Fibroblast of peridontal ligament (primary cell): ENCODE results near the gene LRMDA.

Experiments
- DNase-seq: peaks from one replicate; pipeline ENCODE4 v3.0.0-alpha.2; 2010; ENCODE audit errors: extremely low read depth

LRMDA gene

DNA sequence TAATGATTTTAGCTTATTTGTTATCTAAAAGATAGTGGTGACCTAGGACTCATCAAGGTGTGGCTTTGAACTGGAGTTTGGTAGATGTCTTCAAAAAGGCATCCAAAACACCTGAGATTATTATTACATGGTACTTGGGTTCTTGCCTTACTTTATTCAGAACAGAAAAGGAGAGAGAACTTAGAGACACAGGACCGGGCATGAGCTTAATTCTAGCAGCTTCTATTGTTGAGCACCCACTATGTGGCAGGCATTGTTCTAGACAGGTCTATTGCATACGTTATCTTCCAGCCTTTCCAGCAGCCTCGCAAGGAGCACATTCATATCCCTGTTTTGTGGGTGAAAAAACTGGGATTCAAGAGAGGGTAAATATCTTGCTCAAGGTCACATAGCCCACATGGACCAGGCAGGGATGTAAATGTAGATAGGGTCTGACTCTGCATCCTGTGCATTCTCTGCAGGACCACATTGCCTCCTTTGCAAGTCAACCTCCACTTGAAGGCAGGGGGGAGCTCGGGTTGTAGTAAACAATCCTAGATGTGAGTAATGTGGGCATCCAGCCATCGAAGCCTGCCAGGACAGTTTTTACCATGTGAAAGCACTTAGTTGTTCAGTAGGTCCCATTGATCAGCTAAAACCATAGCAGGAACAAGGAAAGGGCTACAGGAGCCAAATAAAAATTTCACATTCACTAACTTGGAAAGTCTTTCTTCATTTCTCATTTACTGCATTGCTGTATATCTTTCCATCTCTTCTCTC lies 551.4 kb downstream of the LRMDA start:
- peak; percentile 72 for DNase-seq

DNA sequence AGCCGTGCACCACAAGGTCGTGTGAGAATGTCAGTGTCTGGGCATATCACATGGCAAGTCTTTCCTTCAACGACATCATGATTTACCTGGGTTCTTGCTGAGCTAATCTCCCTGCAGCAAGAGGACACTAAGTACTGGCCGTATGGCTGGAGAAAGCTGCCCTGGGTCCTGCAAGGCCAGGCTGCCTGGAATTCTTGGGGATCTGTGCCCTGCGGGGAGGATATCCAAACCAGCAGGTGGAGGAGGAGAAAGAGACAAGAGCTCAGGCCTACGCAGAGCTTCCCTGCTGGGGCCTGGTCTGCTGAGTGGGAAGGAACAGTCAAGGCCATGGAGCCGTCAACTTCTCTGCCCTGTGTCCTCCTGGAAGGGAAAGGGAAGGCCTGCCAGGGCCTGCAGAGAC lies 552.6 kb downstream of the LRMDA start:
- no peak for DNase-seq

DNA sequence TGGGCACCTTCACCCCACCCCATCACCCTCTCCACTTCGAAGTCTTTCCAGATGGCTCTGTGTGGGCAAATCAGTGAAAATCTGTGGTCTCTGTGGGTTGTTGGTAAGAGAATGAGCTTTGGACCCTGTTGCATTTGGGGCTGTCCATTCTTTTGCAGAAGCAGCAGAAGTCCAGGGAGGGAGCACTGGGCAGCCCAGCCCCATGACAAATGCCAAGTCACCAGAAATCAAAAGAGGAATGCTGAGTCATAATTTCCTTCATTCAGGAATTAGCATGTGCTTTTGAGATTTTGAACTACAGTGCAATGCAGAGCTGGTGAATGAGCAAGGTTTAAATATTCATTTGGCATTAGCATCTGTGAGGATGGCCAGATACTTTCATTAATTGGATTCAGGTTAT lies 556.2 kb downstream of the LRMDA start:
- peak; percentile 44 for DNase-seq

DNA sequence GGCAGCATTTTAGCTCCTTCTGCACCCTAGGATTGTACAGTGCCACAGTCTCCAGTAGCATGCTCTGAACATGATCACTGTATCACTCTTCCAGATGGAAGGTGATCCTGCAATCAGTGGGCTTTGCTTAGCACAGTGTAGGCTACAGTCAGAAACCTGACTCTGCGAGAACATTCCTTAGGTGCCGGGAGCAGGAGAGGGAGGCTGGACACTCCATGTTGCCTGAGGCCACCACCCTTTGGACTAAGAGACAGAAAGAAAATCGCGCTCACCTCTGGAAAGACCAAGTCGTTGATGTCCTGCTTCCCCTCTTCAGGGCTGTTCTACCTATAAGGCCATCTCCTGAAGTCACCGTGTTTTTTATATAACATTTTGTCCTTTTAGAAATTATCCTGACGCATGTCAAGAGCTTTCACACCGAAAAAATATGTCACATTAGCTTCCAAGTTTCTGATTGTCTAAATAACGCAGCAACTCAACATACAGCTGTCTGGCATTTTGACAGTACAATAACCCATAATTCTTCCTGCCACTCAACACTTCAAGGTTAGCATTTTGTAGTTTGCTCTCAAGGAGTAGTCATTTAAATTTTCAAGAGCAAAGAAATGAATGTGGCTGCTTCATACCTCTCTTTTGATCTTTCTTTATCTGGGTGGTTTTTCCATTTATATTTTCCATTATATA lies 563.1 kb downstream of the LRMDA start:
- DNase-seq, result no peak

DNA sequence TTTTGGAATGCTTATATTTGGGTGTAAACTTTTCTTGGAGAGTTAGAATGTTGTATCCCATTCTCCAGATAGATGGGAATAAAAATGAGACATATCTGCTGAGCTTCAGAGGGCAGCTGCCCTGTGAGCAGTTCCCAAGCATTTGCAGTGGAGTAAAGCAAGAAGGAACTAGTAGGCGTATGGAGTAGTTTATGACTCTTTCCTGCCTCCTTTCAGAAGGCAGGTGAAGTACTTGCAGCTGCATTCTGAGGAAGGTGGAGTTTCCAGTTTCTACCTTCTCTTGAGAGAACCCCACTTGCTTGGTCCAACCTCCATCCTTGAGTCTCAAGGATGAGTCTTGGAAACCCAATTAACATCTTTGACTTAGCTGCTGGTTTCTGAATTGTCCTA lies 563.6 kb downstream of the LRMDA start:
- no peak for DNase-seq

DNA sequence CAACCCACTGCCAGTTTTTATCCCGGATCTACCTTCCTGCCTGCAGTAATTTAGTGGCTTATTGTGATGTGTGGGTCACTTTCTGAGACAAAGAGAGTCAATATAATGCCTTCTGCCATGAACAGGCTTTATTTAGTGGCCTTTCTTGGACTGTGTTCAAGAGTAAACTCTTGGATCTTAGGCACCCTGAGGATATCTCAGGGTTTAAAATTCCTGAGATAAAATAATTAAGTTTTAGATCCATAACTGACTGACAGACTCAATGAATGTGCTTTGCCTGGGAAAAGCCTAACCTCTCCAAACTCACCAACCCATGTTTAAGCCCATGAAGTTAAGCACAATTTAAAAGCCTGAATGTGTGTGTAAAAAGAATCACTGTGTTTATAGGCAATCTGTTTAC lies 564.3 kb downstream of the LRMDA start:
- no peak for DNase-seq

DNA sequence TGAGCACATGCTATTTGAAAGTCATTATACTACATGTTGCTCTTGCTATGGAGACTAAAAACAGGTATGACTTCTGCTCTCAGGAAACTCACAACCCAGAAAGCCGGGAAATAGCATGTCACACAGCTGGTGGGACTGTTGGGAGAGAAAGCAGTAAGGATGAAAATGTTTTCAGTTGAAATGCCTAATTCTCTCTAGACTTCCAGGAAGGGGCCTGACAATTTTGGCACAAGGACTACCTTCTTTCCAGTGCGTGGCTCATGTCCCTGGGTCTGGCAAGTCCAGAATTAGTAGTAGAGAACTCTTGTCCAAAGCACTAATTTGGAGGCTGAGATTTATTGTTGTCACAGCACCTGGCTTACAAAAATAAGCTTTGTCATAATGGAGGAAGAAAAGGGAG lies 567.6 kb downstream of the LRMDA start:
- DNase-seq, result no peak

DNA sequence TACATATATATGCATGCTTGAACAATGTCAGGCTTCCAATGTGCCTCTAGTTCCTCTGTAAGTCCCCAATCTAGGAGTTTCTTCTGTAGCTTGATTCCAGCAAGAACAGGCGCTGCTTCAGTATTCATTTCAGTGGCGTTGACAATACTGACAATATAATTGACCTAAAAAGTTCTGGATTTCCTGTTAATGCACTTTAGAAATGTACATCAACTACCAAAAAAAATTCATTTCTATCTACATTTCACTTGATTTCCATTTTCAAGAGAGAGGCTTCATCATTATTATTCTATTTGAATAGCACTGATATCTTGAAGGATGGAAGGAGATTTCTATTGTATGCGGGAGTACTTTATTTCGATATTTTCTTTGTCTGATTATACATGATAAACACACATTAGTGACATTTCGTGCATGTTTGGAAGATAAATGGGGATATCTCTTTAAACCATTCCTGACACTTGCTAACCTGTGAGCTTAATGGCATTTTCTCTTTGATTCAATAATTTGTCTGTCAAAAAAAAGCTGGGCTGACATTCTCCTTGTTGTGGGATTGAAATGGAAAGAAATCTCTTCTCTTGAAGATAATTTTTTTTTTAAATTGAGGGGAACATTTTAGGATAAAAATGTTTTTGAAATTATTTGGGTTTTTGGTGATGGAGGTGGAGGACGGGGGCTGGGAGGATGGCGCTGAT lies 568.2 kb downstream of the LRMDA start:
- no peak for DNase-seq

DNA sequence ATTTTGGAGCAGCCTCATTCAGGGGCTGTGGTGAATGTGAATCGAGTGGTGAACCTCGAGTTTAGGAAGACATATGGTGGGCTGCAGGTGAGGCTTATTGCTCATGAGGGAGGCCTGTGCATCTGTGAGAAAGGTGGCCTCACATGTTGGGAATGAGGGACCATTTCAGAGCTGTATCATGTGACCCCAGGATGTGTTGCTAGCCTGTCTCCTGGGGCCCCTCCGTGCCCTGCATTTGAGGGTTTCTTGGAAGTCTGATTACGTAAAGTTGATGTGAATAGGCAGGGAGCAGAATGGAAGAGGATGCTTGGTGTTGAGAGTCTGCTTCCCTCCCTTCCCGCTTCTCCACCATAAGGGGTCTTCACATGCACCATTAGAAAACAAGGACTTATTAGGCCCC lies 569.1 kb downstream of the LRMDA start:
- no peak for DNase-seq

DNA sequence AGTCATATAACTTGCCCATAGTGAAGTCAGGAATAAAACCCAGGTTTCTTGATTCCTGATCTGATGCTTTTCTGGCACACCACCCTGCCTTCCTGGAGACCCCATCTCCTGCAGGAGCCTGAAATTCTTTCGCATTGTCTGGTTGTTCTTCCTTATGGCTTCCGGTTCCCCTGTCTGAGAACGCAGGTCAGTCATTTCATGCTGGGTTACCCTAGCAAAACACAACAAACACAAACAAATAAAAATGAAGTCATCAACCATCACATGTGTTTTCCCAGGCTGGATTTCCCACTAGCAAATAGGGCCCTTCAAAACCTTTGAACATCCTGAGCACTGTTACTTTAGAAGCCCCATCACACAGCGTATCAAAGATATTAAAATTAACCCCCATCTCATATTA lies 569.6 kb downstream of the LRMDA start:
- DNase-seq, result no peak

DNA sequence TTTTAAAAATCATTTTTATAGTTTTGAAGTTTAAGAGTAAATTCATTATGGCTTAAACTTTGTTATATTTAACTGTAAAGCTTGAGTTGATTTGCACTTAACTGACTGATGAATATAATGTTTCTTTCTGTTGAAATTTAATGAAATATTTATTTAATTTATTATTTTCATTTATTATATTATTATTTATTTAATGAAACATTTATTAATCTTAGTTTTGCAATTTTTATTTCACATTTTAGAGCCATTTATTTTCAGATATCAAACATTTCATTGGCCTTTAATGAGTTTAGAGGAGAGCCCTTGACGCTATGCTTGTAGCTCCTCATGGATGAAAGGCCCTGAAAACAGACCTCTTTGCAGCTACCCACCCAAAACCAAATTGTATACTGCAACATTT lies 570.0 kb downstream of the LRMDA start:
- DNase-seq, result no peak

DNA sequence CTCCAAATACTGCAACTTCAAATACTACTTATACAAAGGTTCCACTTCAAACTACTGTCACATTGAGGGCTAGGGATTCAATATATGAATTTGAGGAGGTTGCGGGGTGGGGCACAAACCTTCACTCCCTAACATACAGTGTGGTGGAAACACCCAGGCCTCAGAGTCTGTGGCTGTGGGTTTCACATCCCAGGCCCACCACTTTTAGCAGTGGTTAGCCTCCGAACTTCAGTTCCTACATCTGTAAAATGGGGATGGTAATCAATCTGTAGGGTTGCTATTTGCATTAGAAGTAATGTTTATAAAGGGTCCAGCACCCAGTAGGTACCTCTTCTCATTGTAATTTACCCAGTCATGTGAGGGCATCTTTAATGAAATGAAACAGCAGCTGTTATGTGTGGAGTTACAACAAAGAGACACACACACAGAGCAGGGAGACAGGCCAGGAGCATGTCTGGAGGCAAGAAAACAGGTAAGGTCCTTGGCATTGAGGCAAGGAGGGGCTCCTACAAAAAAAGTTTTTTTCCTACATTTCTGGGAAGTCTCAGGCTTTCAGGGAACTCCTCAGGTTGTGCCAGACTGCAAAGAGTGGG lies 570.9 kb downstream of the LRMDA start:
- DNase-seq, result no peak

DNA sequence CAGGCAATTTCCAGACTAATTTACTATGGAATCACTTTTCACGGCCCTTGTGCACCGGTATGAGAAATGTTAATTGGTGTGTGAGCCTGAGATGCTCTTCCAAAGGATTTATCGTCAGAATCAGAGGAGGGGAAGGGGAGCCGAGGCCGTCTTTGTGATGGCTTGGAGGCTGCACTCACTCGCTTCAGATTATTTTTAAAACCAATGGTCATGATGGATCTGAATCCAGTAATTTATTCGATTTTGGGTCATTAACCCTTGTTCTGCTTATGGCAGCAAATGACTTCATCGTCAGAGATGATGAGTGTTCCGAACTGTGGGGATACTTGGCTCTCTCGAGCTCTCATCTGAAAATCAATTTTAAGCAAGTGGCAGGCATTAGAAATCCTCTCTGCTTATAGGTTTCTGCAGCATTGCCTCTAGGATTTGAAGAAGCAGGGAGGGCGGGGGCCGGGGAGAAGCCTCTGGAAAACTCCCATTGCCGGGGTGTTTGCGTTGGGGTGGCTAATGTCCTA lies 576.3 kb downstream of the LRMDA start:
- DNase-seq, result no peak

DNA sequence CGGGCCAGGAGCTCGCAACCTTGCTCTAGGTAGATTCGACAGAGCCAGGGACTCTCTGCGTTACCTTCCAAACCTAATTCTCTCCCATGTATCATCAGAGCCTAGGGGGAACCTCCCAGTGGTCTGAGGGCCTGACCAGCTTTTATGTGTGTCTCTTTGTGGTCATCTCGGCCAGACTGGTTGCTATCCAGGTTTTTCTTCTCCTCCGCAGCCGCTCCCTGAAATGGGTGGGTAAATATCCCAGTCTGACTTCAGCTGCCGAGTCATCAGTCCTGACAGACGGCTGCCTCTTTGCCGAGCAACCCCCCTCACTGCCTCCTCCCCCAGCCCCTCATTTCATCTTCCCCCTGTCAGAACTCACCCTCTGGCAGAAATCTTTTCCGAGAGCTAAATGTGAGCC lies 578.1 kb downstream of the LRMDA start:
- DNase-seq, result no peak

DNA sequence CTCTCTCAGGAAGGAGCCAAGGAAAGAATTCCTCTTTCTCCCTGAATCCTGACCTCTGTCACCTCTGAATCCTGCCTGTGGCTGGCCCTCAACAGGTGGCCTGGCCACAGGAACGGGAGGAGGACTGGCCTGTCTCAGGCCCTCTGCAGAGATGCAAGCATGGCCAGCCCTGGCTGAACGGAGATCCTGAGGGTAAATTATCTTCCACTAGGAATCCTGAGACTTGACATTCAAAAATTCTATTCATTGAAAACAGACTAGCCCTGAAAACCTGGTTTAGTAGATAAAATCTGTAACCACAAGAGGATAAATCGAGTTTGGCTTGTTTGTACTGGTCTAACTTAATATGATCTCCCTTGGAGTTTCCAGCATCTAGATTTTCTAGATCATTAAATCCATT lies 579.3 kb downstream of the LRMDA start:
- DNase-seq, result no peak

DNA sequence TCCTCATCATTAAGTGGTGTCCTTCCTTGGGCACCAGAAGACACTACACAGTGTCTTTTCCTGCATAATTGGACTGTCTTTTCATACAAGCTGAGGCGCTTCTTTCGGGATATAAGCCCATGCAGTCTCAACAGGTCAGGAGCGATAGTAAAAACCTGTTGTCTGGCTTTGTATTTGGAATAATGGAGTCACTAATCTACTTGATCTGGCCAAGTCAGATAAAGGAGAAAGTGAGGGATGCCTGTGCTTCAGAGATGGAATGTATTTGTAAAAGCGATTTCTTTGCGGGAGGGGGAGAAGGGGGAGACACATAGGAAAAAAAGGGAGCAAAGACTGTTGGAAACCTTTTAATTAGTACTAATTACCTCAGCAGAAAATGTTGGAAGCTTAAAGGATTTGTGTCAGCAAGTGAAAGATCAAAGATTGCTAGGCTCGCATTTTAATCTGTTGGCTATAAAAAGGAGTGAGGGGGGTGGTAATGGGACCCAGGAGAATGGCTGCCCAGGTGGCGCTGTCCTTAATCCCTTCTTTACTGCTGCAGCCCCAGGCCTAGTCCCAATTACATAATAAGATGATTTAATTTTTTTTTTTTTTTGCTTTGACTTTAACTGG lies 581.4 kb downstream of the LRMDA start:
- no peak for DNase-seq

DNA sequence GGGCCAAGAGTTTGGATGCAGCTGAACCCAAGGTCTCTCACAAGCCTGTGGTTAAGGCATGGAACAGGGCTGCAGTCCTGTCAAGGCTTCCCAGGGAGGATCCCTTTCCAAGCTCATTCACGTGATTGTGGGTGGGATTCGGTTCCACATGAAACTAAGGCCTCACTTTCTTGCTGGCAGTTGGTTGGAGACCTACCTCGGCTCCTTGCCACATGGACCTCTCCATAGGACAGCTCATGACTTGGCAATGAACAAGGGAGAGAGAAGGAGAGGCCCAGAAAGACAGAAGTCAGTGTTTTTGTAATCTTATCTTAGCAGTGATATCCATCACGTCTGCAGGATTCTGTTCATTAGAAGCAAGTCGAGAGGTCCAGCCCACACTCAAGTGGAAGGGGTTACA lies 583.8 kb downstream of the LRMDA start:
- DNase-seq, result no peak

DNA sequence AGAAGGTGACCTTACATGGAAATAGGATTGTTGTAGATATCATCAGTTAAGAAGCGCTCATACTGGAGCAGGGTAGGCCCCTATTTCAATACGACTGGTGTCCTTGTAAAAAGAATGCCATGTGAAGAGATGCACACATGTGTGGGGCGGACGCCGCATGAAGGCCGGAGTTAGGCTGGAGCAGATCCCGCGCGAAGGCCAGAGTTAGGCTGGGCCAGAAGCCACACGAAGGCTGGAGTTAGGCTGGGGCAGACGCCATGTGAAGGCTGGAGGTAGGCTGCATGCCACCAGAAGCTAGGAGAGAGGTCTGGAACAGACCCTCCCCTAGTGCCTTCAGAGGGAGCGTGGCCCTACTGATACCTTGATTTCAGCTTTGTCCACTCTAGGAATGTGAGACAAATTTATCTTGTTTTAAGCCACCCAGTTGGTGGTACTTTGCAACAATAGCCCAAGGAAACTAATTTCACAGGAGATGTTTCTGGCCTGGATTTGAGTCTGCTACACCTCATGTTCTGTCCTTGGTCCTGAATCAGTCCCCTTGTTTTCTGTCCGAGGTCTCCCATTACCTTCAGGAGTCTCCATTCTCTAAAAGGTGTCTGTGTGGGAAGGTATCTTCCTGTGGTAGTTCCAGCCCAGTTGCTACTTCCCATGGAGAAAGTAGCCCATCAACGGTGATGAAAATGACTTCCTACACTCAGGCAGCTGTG lies 585.8 kb downstream of the LRMDA start:
- no peak for DNase-seq

DNA sequence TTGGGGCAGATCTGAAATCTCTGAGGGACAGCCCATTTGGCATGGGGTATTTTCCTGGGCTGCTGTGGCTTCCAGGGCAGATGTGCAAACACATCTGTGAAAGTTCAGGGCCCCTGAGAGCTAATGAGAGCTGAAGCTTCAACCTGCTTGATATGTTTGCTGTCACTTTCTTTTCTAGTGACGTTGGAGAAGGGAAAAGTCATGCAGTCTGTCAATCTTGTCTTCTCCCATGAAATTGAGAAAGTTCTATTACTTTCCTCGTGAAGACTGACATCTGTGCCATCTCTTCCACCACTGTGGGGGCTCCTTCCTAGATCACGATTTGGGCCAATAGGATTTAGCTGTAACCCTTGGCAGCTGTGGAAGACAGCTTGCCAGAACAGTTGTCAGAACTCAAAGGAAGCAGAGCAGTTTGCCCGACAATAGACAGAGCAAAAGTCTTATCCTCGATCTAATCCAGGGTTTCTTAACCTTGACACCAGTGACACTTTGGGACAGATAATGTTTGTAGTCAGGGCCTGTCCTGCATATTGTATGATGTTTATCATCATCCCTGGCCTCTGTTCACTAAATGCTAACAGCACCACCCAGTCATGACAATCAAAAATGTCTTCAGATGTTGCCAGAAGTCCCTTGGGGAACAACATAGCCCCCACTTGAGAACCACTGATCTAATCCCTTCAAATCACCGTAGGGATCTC lies 586.5 kb downstream of the LRMDA start:
- no peak for DNase-seq

DNA sequence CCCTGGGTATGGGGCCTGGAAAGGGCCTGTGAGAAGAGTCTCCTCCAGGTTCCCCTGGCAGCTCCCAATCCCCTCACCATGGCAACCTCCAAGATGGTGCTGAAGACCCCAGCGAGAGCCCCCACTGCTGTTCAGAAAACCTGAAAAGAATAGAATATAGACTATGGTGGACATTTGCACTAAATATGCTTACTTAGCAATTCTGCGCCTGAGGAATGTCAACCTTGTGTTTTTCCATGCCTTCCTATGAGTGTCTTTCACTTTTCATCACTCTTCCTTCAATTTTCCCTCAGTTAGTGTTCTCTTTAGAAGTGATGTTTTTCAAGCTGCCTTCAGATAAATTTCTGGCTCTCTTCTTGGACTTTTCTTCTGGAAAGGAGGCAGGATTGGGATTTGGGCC lies 589.2 kb downstream of the LRMDA start:
- DNase-seq, result no peak

DNA sequence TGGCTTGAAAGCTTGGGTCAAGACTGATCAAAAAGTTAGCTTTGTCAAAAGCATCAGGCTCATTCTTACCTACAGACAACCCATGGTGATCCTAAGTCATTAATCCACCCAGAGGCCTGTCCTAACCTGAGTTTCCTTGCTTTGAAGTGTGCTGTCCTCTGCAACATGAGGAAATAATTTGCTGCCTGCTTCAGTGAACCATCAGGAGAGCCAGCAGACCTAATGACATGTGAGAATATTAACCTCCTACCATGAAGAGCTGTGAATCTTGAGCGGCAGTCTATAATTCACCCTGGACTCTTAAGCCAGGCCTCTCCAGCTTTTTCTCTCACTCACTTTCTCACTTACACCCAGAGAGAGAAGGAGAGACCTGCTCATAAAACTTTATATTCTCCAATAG lies 590.0 kb downstream of the LRMDA start:
- no peak for DNase-seq
